Breast epithelium (tissue), 3 donors: Measurements from ENCODE around the gene PLEKHA8.

Source experiments
- POLR2A ChIP-seq: fragments of 450-650 bp; IDR thresholded peaks from one replicate; pipeline ENCODE4 v1.6.1; 2016; ENCODE audit warnings: antibody characterized with exemption, mild to moderate bottlenecking, moderate library complexity
- POLR2AphosphoS5 ChIP-seq, 3 donors: sonication (generic); formaldehyde crosslinking; IDR thresholded peaks; one replicate each; pipeline ENCODE4 v1.6.1; 2017; ENCODE audit warnings: antibody characterized with exemption in 3 of 3
- TF ChIP-seq, protein P1 (sequence below), 3 donors: fragments of 450-650 bp; IDR thresholded peaks; one replicate each; pipeline ENCODE4 v1.5.1; 2016 to 2017; ENCODE audit warnings: antibody characterized with exemption in 3 of 3, mild to moderate bottlenecking in 3 of 3, moderate library complexity in 3 of 3

DNA sequence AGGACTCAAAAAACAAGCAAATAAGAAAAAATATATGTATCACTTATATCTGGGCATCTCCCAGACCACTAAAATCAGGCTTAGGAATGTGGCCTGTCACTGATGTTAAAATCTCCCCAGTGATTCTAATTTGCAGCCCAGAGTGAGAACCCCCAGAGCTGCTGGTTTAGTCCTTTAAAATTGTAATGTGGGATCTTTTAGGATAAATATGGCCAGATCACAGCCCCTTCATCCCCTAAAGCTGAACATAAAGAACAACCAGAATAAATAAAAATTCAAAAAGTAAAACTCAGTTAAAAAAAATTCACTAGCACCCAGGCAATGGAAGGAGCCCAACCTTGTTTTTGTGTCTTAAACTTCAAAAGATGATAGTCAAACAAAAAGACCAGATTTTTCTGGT, 60.1 kb downstream of the PLEKHA8 start:
- TF ChIP-seq, protein P1, sequence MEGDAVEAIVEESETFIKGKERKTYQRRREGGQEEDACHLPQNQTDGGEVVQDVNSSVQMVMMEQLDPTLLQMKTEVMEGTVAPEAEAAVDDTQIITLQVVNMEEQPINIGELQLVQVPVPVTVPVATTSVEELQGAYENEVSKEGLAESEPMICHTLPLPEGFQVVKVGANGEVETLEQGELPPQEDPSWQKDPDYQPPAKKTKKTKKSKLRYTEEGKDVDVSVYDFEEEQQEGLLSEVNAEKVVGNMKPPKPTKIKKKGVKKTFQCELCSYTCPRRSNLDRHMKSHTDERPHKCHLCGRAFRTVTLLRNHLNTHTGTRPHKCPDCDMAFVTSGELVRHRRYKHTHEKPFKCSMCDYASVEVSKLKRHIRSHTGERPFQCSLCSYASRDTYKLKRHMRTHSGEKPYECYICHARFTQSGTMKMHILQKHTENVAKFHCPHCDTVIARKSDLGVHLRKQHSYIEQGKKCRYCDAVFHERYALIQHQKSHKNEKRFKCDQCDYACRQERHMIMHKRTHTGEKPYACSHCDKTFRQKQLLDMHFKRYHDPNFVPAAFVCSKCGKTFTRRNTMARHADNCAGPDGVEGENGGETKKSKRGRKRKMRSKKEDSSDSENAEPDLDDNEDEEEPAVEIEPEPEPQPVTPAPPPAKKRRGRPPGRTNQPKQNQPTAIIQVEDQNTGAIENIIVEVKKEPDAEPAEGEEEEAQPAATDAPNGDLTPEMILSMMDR (IDR thresholded peaks at IDR 0.05), result no peak
- TF ChIP-seq POLR2A, result no peak
- no peak for TF ChIP-seq POLR2AphosphoS5 (IDR thresholded peaks at IDR 0.05)
